GM12864 (cell line): ENCODE measurements around the gene MED15.

Experiments
- DNase-seq: peaks from one replicate; pipeline ENCODE4 v3.0.0-alpha.2; 2011; ENCODE audit warnings: low read depth
- H3K4me3 ChIP-seq: 2 replicates; pipeline ENCODE4 v1.5.1; 2011; ENCODE audit warnings: mild to moderate bottlenecking, low read depth, low read length, control low read depth
- CTCF ChIP-seq: IDR thresholded peaks from 2 replicates; pipeline ENCODE4 v1.5.1; 2011; ENCODE audit warnings: low read depth, mild to moderate bottlenecking, moderate library complexity, low read length, control low read depth, inconsistent platforms; ENCODE audit errors: missing control alignments

MED15 gene

GRCh38 chr22:20486229-20486628 is 21.2 kb upstream of the MED15 start:
- no peak overlapping the region for H3K4me3 ChIP-seq
- no peak for DNase-seq
- TF ChIP-seq CTCF = no peak

- no peak for TF ChIP-seq CTCF
- H3K4me3 ChIP-seq = no peak overlapping the region
- DNase-seq = no peak
Measured at GRCh38 chr22:20487715-20488114, 19.7 kb upstream of the MED15 start.

GRCh38 chr22:20488946-20489345 is 18.5 kb upstream of the MED15 start:
- no peak overlapping the region for H3K4me3 ChIP-seq
- no peak for DNase-seq
- TF ChIP-seq CTCF = no peak

- TF ChIP-seq CTCF = no peak
- H3K4me3 ChIP-seq = no peak overlapping the region
- no peak for DNase-seq
Measured at GRCh38 chr22:20490183-20490940, 17.0 kb upstream of the MED15 start.

GRCh38 chr22:20490941-20491307 is 16.5 kb upstream of the MED15 start:
- no peak for DNase-seq
- no peak for TF ChIP-seq CTCF

GRCh38 chr22:20491346-20491745 is 16.1 kb upstream of the MED15 start:
- no peak overlapping the region for H3K4me3 ChIP-seq
- no peak for TF ChIP-seq CTCF
- no peak for DNase-seq

More at GRCh38 chr22:20490941-20491307, 16.5 kb upstream of the MED15 start:
- no peak overlapping the region for H3K4me3 ChIP-seq

- peak within 1 kb of the TSS; percentile 85 for H3K4me3 ChIP-seq
- TF ChIP-seq CTCF = no peak
- DNase-seq = no peak
Measured at GRCh38 chr22:20494978-20495860, 12.2 kb upstream of the MED15 start, which contains the start of gene KLHL22. Gene KLHL22, minus strand, starts transcription at chr22:20495795. Its CDS starts 6,584 bp downstream, at chr22:20489211.
